Activated CD4-positive, alpha-beta memory T cell treated with anti-CD3 and anti-CD28 coated beads for 36 hours (primary cell): ENCODE results near the gene ZNF747. TPM values are rescaled to one million over a fixed set of nuclear protein-coding genes. Genes with fewer than 3 reads are reported as not detected.

Experiments used
- CTCF ChIA-PET: fragments of 350-600 bp; sonication (Branson Sonifier 250); formaldehyde crosslinking; loops from one replicate; lab custom pipeline; 2021; ENCODE audit warnings: antibody characterized with exemption, inconsistent platforms; lab: Charles Lee
- POLR2A ChIA-PET: fragments of 350-600 bp; sonication (Branson Sonifier 250); formaldehyde crosslinking; loops from one replicate; lab custom pipeline; 2021; ENCODE audit warnings: antibody characterized with exemption; lab: Charles Lee
- DNase-seq: peaks from one replicate; pipeline ENCODE4 v3.0.0-alpha.2; 2020
- H3K27ac Mint-ChIP-seq: one replicate; pipeline ENCODE4 v1.8.0; 2021; ENCODE audit warnings: mixed read lengths
- H3K27me3 Mint-ChIP-seq: one replicate; pipeline ENCODE4 v1.8.0; 2021; ENCODE audit warnings: mixed read lengths
- H3K36me3 Mint-ChIP-seq: one replicate; pipeline ENCODE4 v1.8.0; 2021; ENCODE audit warnings: mixed read lengths
- H3K4me1 Mint-ChIP-seq: one replicate; pipeline ENCODE4 v1.8.0; 2021; ENCODE audit warnings: low read depth, mixed read lengths
- H3K4me3 Mint-ChIP-seq: one replicate; pipeline ENCODE4 v1.8.0; 2021; ENCODE audit warnings: mild to moderate bottlenecking, mixed read lengths
- H3K9me3 Mint-ChIP-seq: one replicate; pipeline ENCODE4 v1.8.0; 2021; ENCODE audit warnings: mixed read lengths
- intact Hi-C: fragments of 100-400 bp; cut with micrococcal nuclease; formaldehyde crosslinking; loops from one replicate; pipeline ENCODE4 v1.15.1; 2023
- microRNA-seq: library from miRNA; unstranded; fragments of <30 nt; microRNA quantifications from one replicate; pipeline ENCODE4 v1.2.0, GENCODE V29; 2022; ENCODE audit warnings: borderline number of aligned reads, borderline microRNAs expressed, borderline replicate concordance
- total RNA-seq, 2 experiments: library from RNA; stranded (reverse); gene quantifications; one replicate each; pipeline ENCODE4 v1.2.3, GENCODE V29; 2021

Gene ZNF747
- total RNA-seq, 2 experiments from 2014 or later, result 7.2 to 7.6 TPM

GRCh38 chr16:30488764-30489605, 45.7 kb downstream of the ZNF747 start:
- DNase-seq, result no peak
- Mint-ChIP-seq H3K4me3 (no peak overlapping the region), H3K9me3 (no peaks in the 10 kb centered on the region), H3K27me3 (no peaks in the 10 kb centered on the region), H3K4me1 (peaks cover 36% of the 10 kb centered on the region), H3K27ac (peak overlapping the region; percentile 1), H3K36me3 (peaks cover 66% of the 10 kb centered on the region)
- POLR2A ChIA-PET, result interaction anchor here (0.7 to 2.8 kb wide), 6 partner anchors 15 to 107 kb away, joined by 3 to 18 read pairs (median 3); partner anchors contain the start of genes DCTPP1 and ITGAL
- intact Hi-C loops, result loop anchor here (1.0 to 5.0 kb wide), 3 partner anchors 17 to 42 kb away; partner anchors contain the start of genes ITGAL and SEPHS2
- CTCF ChIA-PET, result interaction anchor here (0.6 to 3.4 kb wide), 5 partner anchors 20 to 59 kb away, joined by 3 to 20 read pairs (median 7); partner anchors contain the start of gene DCTPP1

DNA sequence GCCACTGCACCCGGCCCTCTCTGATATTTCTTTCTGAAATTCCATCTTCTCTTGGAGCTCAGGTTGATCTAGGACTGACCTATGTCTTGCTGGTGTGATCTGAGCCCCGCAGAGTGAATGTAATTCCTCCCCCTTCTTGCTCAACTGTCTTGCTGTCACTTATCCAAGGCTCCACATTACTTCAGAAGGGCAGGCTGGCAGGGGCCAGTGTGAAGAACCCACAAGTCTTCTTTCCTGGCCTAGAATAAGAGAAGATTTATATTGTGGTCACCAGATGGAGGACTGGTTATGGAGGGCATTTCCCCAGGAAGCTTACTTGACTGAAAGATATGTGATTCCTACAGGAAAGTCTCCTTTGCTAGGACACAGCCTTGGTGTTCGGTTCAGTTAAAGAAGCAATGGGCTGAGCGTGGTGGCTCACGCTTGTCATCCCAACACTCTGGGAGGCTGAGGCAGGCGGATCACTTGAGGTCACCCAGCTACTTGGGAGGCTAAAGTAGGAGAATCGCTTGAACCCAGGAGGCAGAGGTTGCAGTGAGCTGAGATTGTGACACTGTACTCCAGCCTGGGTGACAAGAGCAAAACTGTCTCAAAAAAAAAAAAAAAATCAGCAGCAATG, 48.7 kb downstream of the ZNF747 start:
- Mint-ChIP-seq H3K4me1 (peaks cover 44% of the 10 kb centered on the region), H3K36me3 (peaks cover 73% of the 10 kb centered on the region), H3K27ac (no peak overlapping the region), H3K27me3 (no peaks in the 10 kb centered on the region), H3K4me3 (no peak overlapping the region), H3K9me3 (no peaks in the 10 kb centered on the region)
- ChIA-PET POLR2A (interaction anchor here (1.3 kb wide), 1 partner anchor 12 kb away, joined by 3 read pairs; no protein-coding TSS in a partner anchor), CTCF (no interaction called here)
- intact Hi-C loops, result loop anchor here (5.0 kb wide), 2 partner anchors 36 to 39 kb away; partner anchors contain the start of gene SEPHS2
- DNase-seq, result no peak

DNA sequence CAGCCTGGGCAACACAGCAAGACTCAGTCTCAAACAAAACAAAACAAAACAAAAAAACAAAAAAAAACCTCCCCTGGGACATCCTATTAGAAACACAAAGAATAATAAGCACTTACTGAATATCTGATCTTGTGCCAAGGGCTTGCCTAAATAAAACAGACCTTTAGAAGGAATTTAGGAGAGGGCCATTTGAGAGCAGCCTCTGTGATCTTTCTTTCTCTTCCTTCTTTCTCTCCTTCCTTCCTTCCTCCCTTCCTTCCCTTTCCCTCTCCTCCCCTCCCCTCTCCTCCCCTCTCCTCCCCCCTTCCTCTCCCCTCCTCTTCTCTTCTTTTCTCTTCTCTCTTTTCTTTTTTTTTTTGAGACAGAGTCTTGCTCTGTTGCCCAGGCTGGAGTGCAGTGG, 49.8 kb downstream of the ZNF747 start:
- H3K4me1 Mint-ChIP-seq, result peaks cover 49% of the 10 kb centered on the region
- intact Hi-C loops, result loop anchor here (5.0 kb wide), 2 partner anchors 37 to 38 kb away; partner anchors contain the start of gene SEPHS2
- peaks cover 71% of the 10 kb centered on the region for H3K36me3 Mint-ChIP-seq

GRCh38 chr16:30482366-30482765, 52.3 kb downstream of the ZNF747 start:
- peak overlapping the region; percentile 38 for H3K27ac Mint-ChIP-seq
- CTCF ChIA-PET, result interaction anchor here (1.0 to 5.0 kb wide), 6 partner anchors 26 to 133 kb away, joined by 3 to 27 read pairs (median 4); partner anchors contain the start of gene DCTPP1
- H3K36me3 Mint-ChIP-seq, result peaks cover 71% of the 10 kb centered on the region
- peaks cover 50% of the 10 kb centered on the region for H3K4me1 Mint-ChIP-seq
- no peak overlapping the region for H3K4me3 Mint-ChIP-seq
- intact Hi-C loops, result no loop called here
- H3K27me3 Mint-ChIP-seq, result no peaks in the 10 kb centered on the region
- POLR2A ChIA-PET, result interaction anchor here (0.9 to 1.6 kb wide), 2 partner anchors 9 to 16 kb away, joined by 3 to 5 read pairs; no protein-coding TSS in a partner anchor
- DNase-seq, result peak; percentile 16
- no peaks in the 10 kb centered on the region for H3K9me3 Mint-ChIP-seq

More for the DNA sequence above, 49.8 kb downstream of the ZNF747 start:
- Mint-ChIP-seq H3K9me3 (no peaks in the 10 kb centered on the region), H3K27ac (no peak overlapping the region), H3K4me3 (no peak overlapping the region), H3K27me3 (no peaks in the 10 kb centered on the region)
- POLR2A ChIA-PET, result interaction anchor here (1.3 kb wide), 1 partner anchor 11 kb away, joined by 3 read pairs; no protein-coding TSS in a partner anchor
- CTCF ChIA-PET, result no interaction called here
- DNase-seq, result no peak

DNA sequence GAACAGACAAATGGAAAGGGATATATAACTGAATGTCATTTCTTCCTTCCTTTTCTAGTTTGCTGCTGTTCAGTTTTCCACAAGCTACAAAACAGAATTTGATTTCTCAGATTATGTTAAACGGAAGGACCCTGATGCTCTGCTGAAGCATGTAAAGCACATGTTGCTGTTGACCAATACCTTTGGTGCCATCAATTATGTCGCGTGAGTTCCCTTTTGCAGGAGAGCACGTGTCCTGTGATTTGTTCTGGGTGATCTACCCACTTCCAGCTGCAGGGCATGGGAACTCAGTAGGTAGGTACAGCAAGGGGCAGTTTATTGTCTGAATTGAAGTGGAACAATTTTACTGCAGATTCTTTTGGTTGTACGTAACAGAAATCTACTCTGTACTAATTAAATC, 53.3 kb downstream of the ZNF747 start:
- no peak overlapping the region for H3K4me3 Mint-ChIP-seq
- ChIA-PET POLR2A (interaction anchor here (0.7 to 1.4 kb wide), 2 partner anchors 9 to 23 kb away, joined by 3 to 9 read pairs; no protein-coding TSS in a partner anchor), CTCF (interaction anchor here (1.0 to 5.0 kb wide), 4 partner anchors 25 to 51 kb away, joined by 3 to 27 read pairs (median 9); partner anchors contain the start of gene DCTPP1)
- no peak for DNase-seq
- H3K27me3 Mint-ChIP-seq, result no peaks in the 10 kb centered on the region
- peak overlapping the region; percentile 30 for H3K27ac Mint-ChIP-seq
- no peaks in the 10 kb centered on the region for H3K9me3 Mint-ChIP-seq
- intact Hi-C loops, result no loop called here
- peaks cover 74% of the 10 kb centered on the region for H3K36me3 Mint-ChIP-seq
- H3K4me1 Mint-ChIP-seq, result peaks cover 53% of the 10 kb centered on the region

Small RNA genes lying within 50 kb of the gene (microRNA-seq; reads per million reads assigned to microRNA genes)
- 180 reads per million, percentile 73 among the genes with 10 or more reads in this experiment for gene MIR4518

Other genes with a start within 250 kb of the ZNF747 start
- 10 to 100 TPM; 60.7 to 61.4 TPM for gene CD2BP2, start 179.6 kb downstream of the ZNF747 start, total RNA-seq
- gene TBC1D10B, start 164.4 kb downstream of the ZNF747 start, total RNA-seq, result 10 to 100 TPM; 54.7 to 54.8 TPM
- gene MYL11, start 160.1 kb downstream of the ZNF747 start, total RNA-seq, result 1 to 10 TPM in 1 of 2 experiments, under 1 TPM in 1; 0.83 to 1.6 TPM
- 100 to 1,000 TPM; 199 to 202 TPM for gene SEPTIN1, start 152.3 kb downstream of the ZNF747 start, total RNA-seq
- 10 to 100 TPM; 13.1 to 13.6 TPM for gene ZNF48, start 139.4 kb downstream of the ZNF747 start, total RNA-seq
- gene ZNF771, start 127.3 kb downstream of the ZNF747 start, total RNA-seq, result 1 to 10 TPM; 5.4 to 5.7 TPM
- 10 to 100 TPM; 87.5 to 96.6 TPM for gene DCTPP1, start 104.8 kb downstream of the ZNF747 start, total RNA-seq
- gene SEPHS2, start 89.0 kb downstream of the ZNF747 start, total RNA-seq, result 10 to 100 TPM; 61.4 to 61.7 TPM
- 100 to 1,000 TPM; 218 to 226 TPM for gene ITGAL, start 62.1 kb downstream of the ZNF747 start, total RNA-seq
- 10 to 100 TPM; 14.2 to 14.3 TPM for gene ZNF768, start 8.3 kb downstream of the ZNF747 start, total RNA-seq
- gene ZNF764, start 23.5 kb upstream of the ZNF747 start, total RNA-seq, result 10 to 100 TPM; 13.7 to 14.2 TPM
- gene ZNF688, start 36.9 kb upstream of the ZNF747 start, total RNA-seq, result 1 to 10 TPM; 9.2 to 9.3 TPM
- 10 to 100 TPM; 14.0 to 15.0 TPM for gene ZNF785, start 50.8 kb upstream of the ZNF747 start, total RNA-seq
- 1 to 10 TPM; 8.7 to 9.9 TPM for gene ZNF689, start 75.5 kb upstream of the ZNF747 start, total RNA-seq
- 10 to 100 TPM; 73.2 to 83.2 TPM for gene PRR14, start 116.1 kb upstream of the ZNF747 start, total RNA-seq
- 10 to 100 TPM; 91.8 to 95.6 TPM for gene FBRS, start 123.6 kb upstream of the ZNF747 start, total RNA-seq
- gene SRCAP, start 164.3 kb upstream of the ZNF747 start, total RNA-seq, result 10 to 100 TPM; 48.4 to 54.0 TPM
- gene PHKG2, start 213.6 kb upstream of the ZNF747 start, total RNA-seq, result 10 to 100 TPM; 24.1 to 27.9 TPM
- gene CFAP119, start 227.2 kb upstream of the ZNF747 start, total RNA-seq, result 1 to 10 TPM; 3.8 to 4.9 TPM
- 10 to 100 TPM; 70.9 to 72.8 TPM for gene RNF40, start 227.5 kb upstream of the ZNF747 start, total RNA-seq